Measurements from ENCODE around the gene C5.
A peak's percentile ranks its signal among the peaks of the same experiment; 100 is the strongest.

C5 gene

GRCh38 chr9:121073038-121073437 lies 23.0 kb upstream of the C5 start:
- peak overlapping the region; percentile 51 for H3K27ac ChIP-seq (ENCODE audit: low read depth, low read length)
- H3K9ac ChIP-seq (ENCODE audit: low read length in 5 of 5), result peak overlapping the region in 1 of 5 donors; percentile 35
- no peaks in the 10 kb centered on the region for H3K9me3 ChIP-seq (ENCODE audit: control insufficient read depth in 5 of 5, low read length in 5 of 5)
- H3K4me1 ChIP-seq (ENCODE audit: control insufficient read depth in 5 of 5, insufficient read depth in 5 of 5, low read length in 5 of 5), result peaks cover 0 to 38% (median 29%) of the 10 kb centered on the region in 5 donors
- no peaks in the 10 kb centered on the region for H3K27me3 ChIP-seq (ENCODE audit: control insufficient read depth in 5 of 5, insufficient read depth in 4 of 5, low read length in 5 of 5)
- peak overlapping the region; percentile 64 to 82 (median 76) for H3K4me3 ChIP-seq (ENCODE audit: low read depth in 1 of 5, low read length in 5 of 5)
- H3K36me3 ChIP-seq (ENCODE audit: control insufficient read depth in 5 of 5, insufficient read depth in 5 of 5, low read length in 5 of 5), result no peaks in the 10 kb centered on the region

- peak overlapping the region in 4 of 5 donors; percentile 48 to 71 (median 64) for H3K9ac ChIP-seq (ENCODE audit: low read length in 5 of 5)
Observed at GRCh38 chr9:121071756-121072421, 21.8 kb upstream of the C5 start.

GRCh38 chr9:121071370-121071755 lies 21.3 kb upstream of the C5 start:
- Histone ChIP-seq H3K9me3 (ENCODE audit: control insufficient read depth in 5 of 5, low read length in 5 of 5) (peaks cover 0 to 5% (median 0%) of the 10 kb centered on the region in 5 donors), H3K9ac (ENCODE audit: low read length in 5 of 5) (peak overlapping the region in 3 of 5 donors; percentile 48 to 71 (median 71)), H3K27ac (ENCODE audit: low read depth, low read length) (peak overlapping the region; percentile 51), H3K36me3 (ENCODE audit: control insufficient read depth in 5 of 5, insufficient read depth in 5 of 5, low read length in 5 of 5) (no peaks in the 10 kb centered on the region), H3K4me1 (ENCODE audit: control insufficient read depth in 5 of 5, insufficient read depth in 5 of 5, low read length in 5 of 5) (peaks cover 0 to 38% (median 29%) of the 10 kb centered on the region in 5 donors), H3K4me3 (ENCODE audit: low read depth in 1 of 5, low read length in 5 of 5) (peak overlapping the region; percentile 64 to 82 (median 76)), H3K27me3 (ENCODE audit: control insufficient read depth in 5 of 5, insufficient read depth in 4 of 5, low read length in 5 of 5) (no peaks in the 10 kb centered on the region)

More at GRCh38 chr9:121071756-121072421, 21.8 kb upstream of the C5 start:
- H3K9me3 ChIP-seq (ENCODE audit: control insufficient read depth in 5 of 5, low read length in 5 of 5), result peaks cover 0 to 5% (median 0%) of the 10 kb centered on the region in 5 donors
- H3K27me3 ChIP-seq (ENCODE audit: control insufficient read depth in 5 of 5, insufficient read depth in 4 of 5, low read length in 5 of 5), result no peaks in the 10 kb centered on the region
- peak overlapping the region; percentile 64 to 82 (median 76) for H3K4me3 ChIP-seq (ENCODE audit: low read depth in 1 of 5, low read length in 5 of 5)
- H3K27ac ChIP-seq (ENCODE audit: low read depth, low read length), result peak overlapping the region; percentile 51
- H3K36me3 ChIP-seq (ENCODE audit: control insufficient read depth in 5 of 5, insufficient read depth in 5 of 5, low read length in 5 of 5), result no peaks in the 10 kb centered on the region
- peaks cover 0 to 38% (median 29%) of the 10 kb centered on the region in 5 donors for H3K4me1 ChIP-seq (ENCODE audit: control insufficient read depth in 5 of 5, insufficient read depth in 5 of 5, low read length in 5 of 5)

- Histone ChIP-seq H3K9ac (ENCODE audit: low read length in 5 of 5) (no peak overlapping the region), H3K9me3 (ENCODE audit: control insufficient read depth in 5 of 5, low read length in 5 of 5) (peaks cover 0 to 5% (median 0%) of the 10 kb centered on the region in 5 donors), H3K4me3 (ENCODE audit: low read depth in 1 of 5, low read length in 5 of 5) (no peak overlapping the region), H3K36me3 (ENCODE audit: control insufficient read depth in 5 of 5, insufficient read depth in 5 of 5, low read length in 5 of 5) (no peaks in the 10 kb centered on the region), H3K27ac (ENCODE audit: low read depth, low read length) (no peak overlapping the region), H3K4me1 (ENCODE audit: control insufficient read depth in 5 of 5, insufficient read depth in 5 of 5, low read length in 5 of 5) (peaks cover 0 to 29% (median 21%) of the 10 kb centered on the region in 5 donors), H3K27me3 (ENCODE audit: control insufficient read depth in 5 of 5, insufficient read depth in 4 of 5, low read length in 5 of 5) (no peaks in the 10 kb centered on the region)
Observed at GRCh38 chr9:121069396-121069795, 19.3 kb upstream of the C5 start.

GRCh38 chr9:121067640-121068039 lies 17.6 kb upstream of the C5 start:
- H3K9ac ChIP-seq (ENCODE audit: low read length in 5 of 5), result no peak overlapping the region
- no peak overlapping the region for H3K4me3 ChIP-seq (ENCODE audit: low read depth in 1 of 5, low read length in 5 of 5)
- H3K36me3 ChIP-seq (ENCODE audit: control insufficient read depth in 5 of 5, insufficient read depth in 5 of 5, low read length in 5 of 5), result no peaks in the 10 kb centered on the region
- H3K27ac ChIP-seq (ENCODE audit: low read depth, low read length), result no peak overlapping the region
- no peaks in the 10 kb centered on the region for H3K27me3 ChIP-seq (ENCODE audit: control insufficient read depth in 5 of 5, insufficient read depth in 4 of 5, low read length in 5 of 5)
- H3K9me3 ChIP-seq (ENCODE audit: control insufficient read depth in 5 of 5, low read length in 5 of 5), result peaks cover 0 to 5% (median 0%) of the 10 kb centered on the region in 5 donors
- peaks cover 0 to 11% (median 6%) of the 10 kb centered on the region in 5 donors for H3K4me1 ChIP-seq (ENCODE audit: control insufficient read depth in 5 of 5, insufficient read depth in 5 of 5, low read length in 5 of 5)

GRCh38 chr9:121066850-121067249 lies 16.8 kb upstream of the C5 start:
- Histone ChIP-seq H3K9ac (ENCODE audit: low read length in 5 of 5) (no peak overlapping the region), H3K4me1 (ENCODE audit: control insufficient read depth in 5 of 5, insufficient read depth in 5 of 5, low read length in 5 of 5) (peaks cover 0 to 4% (median 3%) of the 10 kb centered on the region in 5 donors), H3K4me3 (ENCODE audit: low read depth in 1 of 5, low read length in 5 of 5) (no peak overlapping the region), H3K9me3 (ENCODE audit: control insufficient read depth in 5 of 5, low read length in 5 of 5) (peaks cover 0 to 5% (median 0%) of the 10 kb centered on the region in 5 donors), H3K27me3 (ENCODE audit: control insufficient read depth in 5 of 5, insufficient read depth in 4 of 5, low read length in 5 of 5) (no peaks in the 10 kb centered on the region), H3K27ac (ENCODE audit: low read depth, low read length) (no peak overlapping the region), H3K36me3 (ENCODE audit: control insufficient read depth in 5 of 5, insufficient read depth in 5 of 5, low read length in 5 of 5) (no peaks in the 10 kb centered on the region)

GRCh38 chr9:121059998-121060636 lies 10.0 kb upstream of the C5 start:
- Histone ChIP-seq H3K9ac (ENCODE audit: low read length in 5 of 5) (no peak overlapping the region), H3K9me3 (ENCODE audit: control insufficient read depth in 5 of 5, low read length in 5 of 5) (no peaks in the 10 kb centered on the region), H3K27ac (ENCODE audit: low read depth, low read length) (no peak overlapping the region), H3K36me3 (ENCODE audit: control insufficient read depth in 5 of 5, insufficient read depth in 5 of 5, low read length in 5 of 5) (no peaks in the 10 kb centered on the region), H3K4me3 (ENCODE audit: low read depth in 1 of 5, low read length in 5 of 5) (no peak overlapping the region), H3K27me3 (ENCODE audit: control insufficient read depth in 5 of 5, insufficient read depth in 4 of 5, low read length in 5 of 5) (no peaks in the 10 kb centered on the region), H3K4me1 (ENCODE audit: control insufficient read depth in 5 of 5, insufficient read depth in 5 of 5, low read length in 5 of 5) (peaks cover 0 to 2% (median 0%) of the 10 kb centered on the region in 5 donors)

- H3K9ac ChIP-seq (ENCODE audit: low read length in 5 of 5), result no peak overlapping the region
- H3K36me3 ChIP-seq (ENCODE audit: control insufficient read depth in 5 of 5, insufficient read depth in 5 of 5, low read length in 5 of 5), result no peaks in the 10 kb centered on the region
- no peak overlapping the region for H3K27ac ChIP-seq (ENCODE audit: low read depth, low read length)
- H3K4me1 ChIP-seq (ENCODE audit: control insufficient read depth in 5 of 5, insufficient read depth in 5 of 5, low read length in 5 of 5), result peaks cover 0 to 2% (median 0%) of the 10 kb centered on the region in 5 donors
- no peaks in the 10 kb centered on the region for H3K27me3 ChIP-seq (ENCODE audit: control insufficient read depth in 5 of 5, insufficient read depth in 4 of 5, low read length in 5 of 5)
- H3K9me3 ChIP-seq (ENCODE audit: control insufficient read depth in 5 of 5, low read length in 5 of 5), result no peaks in the 10 kb centered on the region
- no peak overlapping the region for H3K4me3 ChIP-seq (ENCODE audit: low read depth in 1 of 5, low read length in 5 of 5)
Observed at GRCh38 chr9:121059513-121059912, 9.4 kb upstream of the C5 start.

- H3K36me3 ChIP-seq (ENCODE audit: control insufficient read depth in 5 of 5, insufficient read depth in 5 of 5, low read length in 5 of 5), result no peaks in the 10 kb centered on the region
- no peaks in the 10 kb centered on the region for H3K9me3 ChIP-seq (ENCODE audit: control insufficient read depth in 5 of 5, low read length in 5 of 5)
- H3K9ac ChIP-seq (ENCODE audit: low read length in 5 of 5), result no peak overlapping the region
- H3K4me3 ChIP-seq (ENCODE audit: low read depth in 1 of 5, low read length in 5 of 5), result no peak overlapping the region
- H3K27me3 ChIP-seq (ENCODE audit: control insufficient read depth in 5 of 5, insufficient read depth in 4 of 5, low read length in 5 of 5), result no peaks in the 10 kb centered on the region
- peaks cover 0 to 2% (median 0%) of the 10 kb centered on the region in 5 donors for H3K4me1 ChIP-seq (ENCODE audit: control insufficient read depth in 5 of 5, insufficient read depth in 5 of 5, low read length in 5 of 5)
- no peak overlapping the region for H3K27ac ChIP-seq (ENCODE audit: low read depth, low read length)
Observed at GRCh38 chr9:121057821-121058220, 7.7 kb upstream of the C5 start.

GRCh38 chr9:121055642-121056143 lies 5.6 kb upstream of the C5 start:
- Histone ChIP-seq H3K9me3 (ENCODE audit: control insufficient read depth in 5 of 5, low read length in 5 of 5) (no peaks in the 10 kb centered on the region), H3K27me3 (ENCODE audit: control insufficient read depth in 5 of 5, insufficient read depth in 4 of 5, low read length in 5 of 5) (no peaks in the 10 kb centered on the region), H3K36me3 (ENCODE audit: control insufficient read depth in 5 of 5, insufficient read depth in 5 of 5, low read length in 5 of 5) (no peaks in the 10 kb centered on the region), H3K27ac (ENCODE audit: low read depth, low read length) (no peak overlapping the region), H3K4me1 (ENCODE audit: control insufficient read depth in 5 of 5, insufficient read depth in 5 of 5, low read length in 5 of 5) (peaks cover 0 to 2% (median 0%) of the 10 kb centered on the region in 5 donors), H3K4me3 (ENCODE audit: low read depth in 1 of 5, low read length in 5 of 5) (no peak overlapping the region), H3K9ac (ENCODE audit: low read length in 5 of 5) (no peak overlapping the region)

All from subcutaneous abdominal adipose tissue (tissue), 5 donors.